ENCODE results near the gene ATP8A2. TPM values are rescaled to one million over a fixed set of nuclear protein-coding genes. Genes with fewer than 3 reads are reported as not detected.

ATP8A2 gene
- total RNA-seq, 4 donors from 2014 or later = not detected

- Histone ChIP-seq H3K27ac (no peak overlapping the region), H3K27me3 (no peaks in the 10 kb centered on the region), H3K9me3 (no peaks in the 10 kb centered on the region), H3K4me1 (no peaks in the 10 kb centered on the region), H3K36me3 (no peaks in the 10 kb centered on the region), H3K4me3 (no peak overlapping the region)
- no peak for DNase-seq
- TF ChIP-seq CTCF (IDR thresholded peaks at IDR 0.05 in 4 of 5, conservative IDR thresholded peaks at IDR 0.05 in 1 of 5) (no peak), POLR2A (IDR thresholded peaks at IDR 0.05) (no peak)
- in situ Hi-C loops (cut with MboI; ENCODE audit: low sequenced_read_pairs in 4 of 4) (no loop called here), intact Hi-C loops (cut with DNase I; ENCODE audit: low total_unique reads) (no loop called here)
- no peak for ATAC-seq
These were observed 538.5 kb downstream of the ATP8A2 start for GRCh38 chr13:25910243-25910642.

- H3K4me1 ChIP-seq = no peaks in the 10 kb centered on the region
- H3K4me3 ChIP-seq = no peak overlapping the region
- intact Hi-C loops (cut with DNase I; ENCODE audit: low total_unique reads) = no loop called here
- ATAC-seq (no peak), DNase-seq (no peak)
- H3K27ac ChIP-seq = no peak overlapping the region
- in situ Hi-C loops (cut with MboI; ENCODE audit: low sequenced_read_pairs in 4 of 4) = no loop called here
- H3K27me3 ChIP-seq = no peaks in the 10 kb centered on the region
- no peaks in the 10 kb centered on the region for H3K9me3 ChIP-seq
- TF ChIP-seq POLR2A (IDR thresholded peaks at IDR 0.05) (no peak), CTCF (IDR thresholded peaks at IDR 0.05 in 4 of 5, conservative IDR thresholded peaks at IDR 0.05 in 1 of 5) (no peak)
- H3K36me3 ChIP-seq = no peaks in the 10 kb centered on the region
These were observed 539.2 kb downstream of the ATP8A2 start for GRCh38 chr13:25910991-25911419.

GRCh38 chr13:25912961-25913360, 541.2 kb downstream of the ATP8A2 start:
- no peak overlapping the region for H3K27ac ChIP-seq
- no peaks in the 10 kb centered on the region for H3K4me1 ChIP-seq
- H3K9me3 ChIP-seq = no peaks in the 10 kb centered on the region
- TF ChIP-seq CTCF (IDR thresholded peaks at IDR 0.05 in 4 of 5, conservative IDR thresholded peaks at IDR 0.05 in 1 of 5) (no peak), POLR2A (IDR thresholded peaks at IDR 0.05) (no peak)
- no peak overlapping the region for H3K4me3 ChIP-seq
- ATAC-seq = no peak
- intact Hi-C loops (cut with DNase I; ENCODE audit: low total_unique reads) = no loop called here
- no peak for DNase-seq
- H3K27me3 ChIP-seq = no peaks in the 10 kb centered on the region
- in situ Hi-C loops (cut with MboI; ENCODE audit: low sequenced_read_pairs in 4 of 4) = no loop called here
- H3K36me3 ChIP-seq = no peaks in the 10 kb centered on the region

- intact Hi-C loops (cut with DNase I; ENCODE audit: low total_unique reads) (no loop called here), in situ Hi-C loops (cut with MboI; ENCODE audit: low sequenced_read_pairs in 4 of 4) (no loop called here)
- no peaks in the 10 kb centered on the region for H3K27me3 ChIP-seq
- no peaks in the 10 kb centered on the region for H3K9me3 ChIP-seq
- TF ChIP-seq POLR2A (IDR thresholded peaks at IDR 0.05) = no peak
- no peak for TF ChIP-seq CTCF (IDR thresholded peaks at IDR 0.05 in 4 of 5, conservative IDR thresholded peaks at IDR 0.05 in 1 of 5)
- H3K36me3 ChIP-seq = no peaks in the 10 kb centered on the region
- DNase-seq = no peak
- H3K27ac ChIP-seq = no peak overlapping the region
- H3K4me3 ChIP-seq = no peak overlapping the region
- no peaks in the 10 kb centered on the region for H3K4me1 ChIP-seq
- ATAC-seq = no peak
These were observed 544.2 kb downstream of the ATP8A2 start for GRCh38 chr13:25915840-25916518.

- in situ Hi-C loops (cut with MboI; ENCODE audit: low sequenced_read_pairs in 4 of 4) (no loop called here), intact Hi-C loops (cut with DNase I; ENCODE audit: low total_unique reads) (no loop called here)
- no peak for ATAC-seq
- no peak overlapping the region for H3K27ac ChIP-seq
- no peaks in the 10 kb centered on the region for H3K4me1 ChIP-seq
- no peaks in the 10 kb centered on the region for H3K36me3 ChIP-seq
- H3K4me3 ChIP-seq = no peak overlapping the region
- H3K9me3 ChIP-seq = no peaks in the 10 kb centered on the region
- TF ChIP-seq CTCF (IDR thresholded peaks at IDR 0.05 in 4 of 5, conservative IDR thresholded peaks at IDR 0.05 in 1 of 5) (no peak), POLR2A (IDR thresholded peaks at IDR 0.05) (no peak)
- no peak for DNase-seq
- H3K27me3 ChIP-seq = no peaks in the 10 kb centered on the region
These were observed 548.5 kb downstream of the ATP8A2 start for GRCh38 chr13:25920277-25920676.
